GM12864 (cell line): ENCODE measurements around the gene UBL7.

Experiments
- DNase-seq: peaks from one replicate; pipeline ENCODE4 v3.0.0-alpha.2; 2011; ENCODE audit warnings: low read depth
- H3K4me3 ChIP-seq: 2 replicates; pipeline ENCODE4 v1.5.1; 2011; ENCODE audit warnings: mild to moderate bottlenecking, low read depth, low read length, control low read depth
- CTCF ChIP-seq: IDR thresholded peaks from 2 replicates; pipeline ENCODE4 v1.5.1; 2011; ENCODE audit warnings: low read depth, mild to moderate bottlenecking, moderate library complexity, low read length, control low read depth, inconsistent platforms; ENCODE audit errors: missing control alignments

UBL7 gene

GRCh38 chr15:74453925-74454763, 6.8 kb downstream of the UBL7 start:
- DNase-seq = no peak
- no peak for TF ChIP-seq CTCF
- no peak overlapping the region for H3K4me3 ChIP-seq

- no peak overlapping the region for H3K4me3 ChIP-seq
- no peak for DNase-seq
- TF ChIP-seq CTCF = no peak
These were observed 8.8 kb downstream of the UBL7 start for GRCh38 chr15:74451861-74452835.

- no peak overlapping the region for H3K4me3 ChIP-seq
- DNase-seq = no peak
- no peak for TF ChIP-seq CTCF
These were observed 9.6 kb downstream of the UBL7 start for GRCh38 chr15:74451322-74451721.

GRCh38 chr15:74449643-74450205, 11.2 kb downstream of the UBL7 start:
- no peak overlapping the region for H3K4me3 ChIP-seq
- no peak for TF ChIP-seq CTCF
- DNase-seq = no peak

GRCh38 chr15:74449095-74449494, 11.9 kb downstream of the UBL7 start:
- H3K4me3 ChIP-seq = no peak overlapping the region
- DNase-seq = no peak
- no peak for TF ChIP-seq CTCF

GRCh38 chr15:74445816-74446763, 14.9 kb downstream of the UBL7 start:
- no peak overlapping the region for H3K4me3 ChIP-seq
- TF ChIP-seq CTCF = no peak
- DNase-seq = no peak
